ENCODE data around the gene ITPKA. TPM values are rescaled to one million over a fixed set of nuclear protein-coding genes. Genes with fewer than 3 reads are reported as not detected.
"Not testable (repeated sequence)": the region's sequence is repeated elsewhere in the genome, so short reads cannot be mapped to it uniquely, and the experiment has no call there.

The ITPKA gene
- polyA plus RNA-seq, 1 of the 3 experiments (the other 2 are of a cell fraction): 2.2 TPM

DNA sequence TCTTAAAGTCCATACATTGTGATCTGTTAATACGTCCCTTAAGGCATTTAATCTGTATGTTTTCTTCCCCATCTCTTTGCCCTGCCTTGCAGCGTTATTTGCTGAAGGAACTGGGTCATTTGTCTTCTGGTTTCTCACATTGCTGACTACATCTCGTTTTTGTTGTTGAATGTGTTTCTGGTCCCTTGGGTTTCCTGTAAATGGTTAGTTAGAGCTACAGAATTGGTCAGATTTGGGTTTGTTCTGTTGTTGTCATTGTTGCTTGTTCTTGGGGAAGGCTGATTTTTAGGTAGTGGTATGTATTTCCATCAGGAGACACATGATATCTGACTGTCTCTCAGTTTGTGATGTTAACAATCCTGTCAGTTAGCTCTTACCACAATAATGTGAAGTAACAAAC lies 27.0 kb upstream of the ITPKA start:
- Histone ChIP-seq H3K9me2 (no peaks in the 10 kb centered on the region), H4K20me1 (ENCODE audit: insufficient read depth) (0 out of 2 replicates have a peak, but pooled peaks cover 5% of the 10 kb centered on the region), H3K27ac (ENCODE audit: low read depth in 2 of 2, low read length in 1 of 2) (no peak overlapping the region), H3K9ac (no peak overlapping the region), H3K4me3 (ENCODE audit: low read depth in 2 of 2, low read length in 1 of 2) (no peak overlapping the region), H3K4me2 (no peak overlapping the region), H2AFZ (ENCODE audit: low read depth) (no peak overlapping the region), H3K79me2 (ENCODE audit: insufficient read depth) (peaks cover 6% of the 10 kb centered on the region; the same call in 1 of the 2 replicates), H3K4me1 (ENCODE audit: control insufficient read depth in 1 of 2, insufficient read depth in 2 of 2, low read depth in 1 of 2, low read length in 1 of 2) (no peaks in the 10 kb centered on the region), H3K9me3 (no peaks in the 10 kb centered on the region), H3K36me3 (replicated peaks in 1 of 2; ENCODE audit: control insufficient read depth in 1 of 2, insufficient read depth in 2 of 2, low read length in 1 of 2) (peaks cover 25 to 56% of the 10 kb centered on the region in 2 experiments), H3K27me3 (ENCODE audit: insufficient read depth) (no peaks in the 10 kb centered on the region), H3F3A (replicated peaks; ENCODE audit: insufficient read depth) (peaks cover 8% of the 10 kb centered on the region)
- 70% methylated on average over 3 of the region's 3 CpGs for WGBS (ENCODE audit: low lambda C conversion rate)
- TF ChIP-seq, protein P1, sequence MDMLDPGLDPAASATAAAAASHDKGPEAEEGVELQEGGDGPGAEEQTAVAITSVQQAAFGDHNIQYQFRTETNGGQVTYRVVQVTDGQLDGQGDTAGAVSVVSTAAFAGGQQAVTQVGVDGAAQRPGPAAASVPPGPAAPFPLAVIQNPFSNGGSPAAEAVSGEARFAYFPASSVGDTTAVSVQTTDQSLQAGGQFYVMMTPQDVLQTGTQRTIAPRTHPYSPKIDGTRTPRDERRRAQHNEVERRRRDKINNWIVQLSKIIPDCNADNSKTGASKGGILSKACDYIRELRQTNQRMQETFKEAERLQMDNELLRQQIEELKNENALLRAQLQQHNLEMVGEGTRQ (IDR thresholded peaks at IDR 0.05; ENCODE audit: borderline replicate concordance, low read depth, low read length): no peak
- TF ChIP-seq RFX5 (IDR thresholded peaks at IDR 0.05; ENCODE audit: low read length) (no peak), CHD2 (IDR thresholded peaks at IDR 0.05; ENCODE audit: low read length, partially characterized antibody) (no peak), SIN3A (IDR thresholded peaks at IDR 0.05; ENCODE audit: borderline replicate concordance, low read depth, low read length) (no peak), YY1 (IDR thresholded peaks at IDR 0.05; ENCODE audit: low read depth) (no peak), FOXJ3 (CRISPR knock-in tag; IDR thresholded peaks at IDR 0.05) (no peak)
- TF ChIP-seq, protein P2, sequence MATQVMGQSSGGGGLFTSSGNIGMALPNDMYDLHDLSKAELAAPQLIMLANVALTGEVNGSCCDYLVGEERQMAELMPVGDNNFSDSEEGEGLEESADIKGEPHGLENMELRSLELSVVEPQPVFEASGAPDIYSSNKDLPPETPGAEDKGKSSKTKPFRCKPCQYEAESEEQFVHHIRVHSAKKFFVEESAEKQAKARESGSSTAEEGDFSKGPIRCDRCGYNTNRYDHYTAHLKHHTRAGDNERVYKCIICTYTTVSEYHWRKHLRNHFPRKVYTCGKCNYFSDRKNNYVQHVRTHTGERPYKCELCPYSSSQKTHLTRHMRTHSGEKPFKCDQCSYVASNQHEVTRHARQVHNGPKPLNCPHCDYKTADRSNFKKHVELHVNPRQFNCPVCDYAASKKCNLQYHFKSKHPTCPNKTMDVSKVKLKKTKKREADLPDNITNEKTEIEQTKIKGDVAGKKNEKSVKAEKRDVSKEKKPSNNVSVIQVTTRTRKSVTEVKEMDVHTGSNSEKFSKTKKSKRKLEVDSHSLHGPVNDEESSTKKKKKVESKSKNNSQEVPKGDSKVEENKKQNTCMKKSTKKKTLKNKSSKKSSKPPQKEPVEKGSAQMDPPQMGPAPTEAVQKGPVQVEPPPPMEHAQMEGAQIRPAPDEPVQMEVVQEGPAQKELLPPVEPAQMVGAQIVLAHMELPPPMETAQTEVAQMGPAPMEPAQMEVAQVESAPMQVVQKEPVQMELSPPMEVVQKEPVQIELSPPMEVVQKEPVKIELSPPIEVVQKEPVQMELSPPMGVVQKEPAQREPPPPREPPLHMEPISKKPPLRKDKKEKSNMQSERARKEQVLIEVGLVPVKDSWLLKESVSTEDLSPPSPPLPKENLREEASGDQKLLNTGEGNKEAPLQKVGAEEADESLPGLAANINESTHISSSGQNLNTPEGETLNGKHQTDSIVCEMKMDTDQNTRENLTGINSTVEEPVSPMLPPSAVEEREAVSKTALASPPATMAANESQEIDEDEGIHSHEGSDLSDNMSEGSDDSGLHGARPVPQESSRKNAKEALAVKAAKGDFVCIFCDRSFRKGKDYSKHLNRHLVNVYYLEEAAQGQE (IDR thresholded peaks at IDR 0.05; ENCODE audit: low read depth, low read length): no peak
- ChIA-PET POLR2A (no interaction called here), CTCF (interaction anchor here (0.8 to 3.0 kb wide), 32 partner anchors 9 to 438 kb away, joined by 3 to 33 read pairs (median 5); partner anchors contain the start of genes ITPKA and MAPKBP1)
- DNase-seq: no peak

DNA sequence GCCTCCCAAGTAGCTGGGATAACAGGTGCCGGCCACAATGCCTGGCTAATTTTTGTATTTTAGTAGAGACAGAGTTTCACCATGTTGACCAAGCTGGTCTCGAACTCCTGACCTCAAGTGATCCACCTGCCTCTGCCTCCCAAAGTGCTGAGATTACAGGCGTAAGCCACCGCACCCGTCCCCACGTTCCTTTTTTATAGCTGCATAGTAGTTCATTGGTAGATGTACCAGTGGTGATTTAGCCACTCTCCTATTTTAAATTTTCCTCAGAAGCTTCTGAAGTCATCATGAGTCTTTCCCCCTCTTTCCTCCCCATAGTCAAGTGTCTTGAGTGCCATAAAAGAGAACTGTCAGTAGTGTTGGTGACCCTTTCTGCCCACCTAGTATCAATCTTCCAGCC lies 24.0 kb upstream of the ITPKA start:
- H4K20me1 ChIP-seq (ENCODE audit: insufficient read depth); H3F3A ChIP-seq (replicated peaks; ENCODE audit: insufficient read depth); H3K27ac ChIP-seq (ENCODE audit: low read depth in 2 of 2, low read length in 1 of 2); H3K4me3 ChIP-seq (ENCODE audit: low read depth in 2 of 2, low read length in 1 of 2); H3K27me3 ChIP-seq (ENCODE audit: insufficient read depth); H3K4me1 ChIP-seq (ENCODE audit: control insufficient read depth in 1 of 2, insufficient read depth in 2 of 2, low read depth in 1 of 2, low read length in 1 of 2); H3K9me3 ChIP-seq; H3K79me2 ChIP-seq (ENCODE audit: insufficient read depth); H2AFZ ChIP-seq (ENCODE audit: low read depth); H3K9ac ChIP-seq; DNase-seq; H3K4me2 ChIP-seq; H3K9me2 ChIP-seq; POLR2A ChIA-PET: not testable (repeated sequence)
- CTCF ChIA-PET: interaction anchor here (0.9 to 1.8 kb wide), 5 partner anchors 10 to 435 kb away, joined by 3 to 4 read pairs (median 3); no protein-coding TSS in a partner anchor
- 90% methylated on average over 6 of the region's 6 CpGs for WGBS (ENCODE audit: low lambda C conversion rate)
- H3K36me3 ChIP-seq (replicated peaks in 1 of 2; ENCODE audit: control insufficient read depth in 1 of 2, insufficient read depth in 2 of 2, low read length in 1 of 2): peaks cover 32 to 54% of the 10 kb centered on the region in 2 experiments
